Lung (tissue), 12 donors: ENCODE data around the gene SLC25A45. TPM values are rescaled to one million over a fixed set of nuclear protein-coding genes. Genes with fewer than 3 reads are reported as not detected.

Source experiments
- ATAC-seq: fragments of 200-7000 bp; cut with Tn5 transposase; one replicate; pipeline ENCODE4 v1.9.1; 2020; ENCODE audit warnings: moderate number of reproducible peaks; ENCODE audit not compliant: insufficient read depth, low FRiP score
- DNase-seq, 3 donors: peaks; one replicate each; pipeline ENCODE4 v3.0.0-alpha.2; 2013 to 2017
- H3K27ac ChIP-seq, 2 donors: one replicate each; pipeline ENCODE4 v1.5.1; 2013; ENCODE audit warnings: mild to moderate bottlenecking in 2 of 2, moderate library complexity in 2 of 2, control low read depth in 1 of 2, inconsistent platforms in 1 of 2, low read depth in 1 of 2, low read length in 1 of 2
- H3K27me3 ChIP-seq, 3 donors: one replicate each; pipeline ENCODE4 v1.5.1; 2013; ENCODE audit warnings: low read length in 2 of 3; ENCODE audit not compliant: control insufficient read depth in 3 of 3, insufficient read depth in 3 of 3
- H3K36me3 ChIP-seq, 4 donors: one replicate each; pipeline ENCODE4 v1.5.1; 2013; ENCODE audit warnings: low read length in 4 of 4, mild to moderate bottlenecking in 1 of 4, moderate library complexity in 1 of 4; ENCODE audit not compliant: control insufficient read depth in 4 of 4, insufficient read depth in 4 of 4
- H3K4me1 ChIP-seq, 5 donors: one replicate each; pipeline ENCODE4 v1.5.1; 2013; ENCODE audit warnings: low read length in 5 of 5, mild to moderate bottlenecking in 2 of 5, moderate library complexity in 1 of 5; ENCODE audit not compliant: control insufficient read depth in 5 of 5, insufficient read depth in 5 of 5
- H3K4me3 ChIP-seq: one replicate; pipeline ENCODE4 v1.5.1; 2013; ENCODE audit warnings: mild to moderate bottlenecking, control low read depth, moderate library complexity
- H3K9ac ChIP-seq, 2 donors: one replicate each; pipeline ENCODE4 v1.5.1; 2013; ENCODE audit warnings: low read length in 2 of 2, control low read depth in 1 of 2; ENCODE audit not compliant: insufficient read depth in 1 of 2
- H3K9me3 ChIP-seq, 4 donors: one replicate each; pipeline ENCODE4 v1.5.1; 2013; ENCODE audit warnings: low read length in 3 of 4, mild to moderate bottlenecking in 1 of 4, moderate library complexity in 1 of 4; ENCODE audit not compliant: control insufficient read depth in 4 of 4, insufficient read depth in 3 of 4
- WGBS, 2 donors: extraction: QIAGEN DNeasy Blood & Tissue Kit; methylation state at CpG; one replicate each; pipeline ENCODE4 v1.1.7; 2013; 5-methylcytosine and 5-hydroxymethylcytosine counted together
- polyA plus RNA-seq, 2 donors: library from polyadenylated mRNA; stranded (reverse); fragments of 200-250 nt; gene quantifications; one replicate each; pipeline ENCODE4 v1.2.1, GENCODE V29; 2013
- total RNA-seq, 2 donors: library from RNA; depleted of rRNA in 1 of 2; stranded (reverse); fragments of >200 nt in 1 of 2; gene quantifications; one replicate each; pipeline ENCODE4 v1.2.1, GENCODE V29; 2014 to 2021
- TF ChIP-seq, protein P1 (sequence below): IDR thresholded peaks from 2 replicates; pipeline ENCODE4 v1.5.1; 2012; ENCODE audit warnings: mild to moderate bottlenecking; ENCODE audit errors: control extremely low read depth, extremely low read depth
- donor health status: control.
- donor health status: control.
- donor health status: Bipolar disorder and iron deficiency.
- donor health status: healthy.
- donor health status: DM: yes; HTN: yes; CAD: no.

SLC25A45 gene
- total and polyA plus RNA-seq, 4 donors = 5.5 to 15.6 (median 8.1) TPM

DNA sequence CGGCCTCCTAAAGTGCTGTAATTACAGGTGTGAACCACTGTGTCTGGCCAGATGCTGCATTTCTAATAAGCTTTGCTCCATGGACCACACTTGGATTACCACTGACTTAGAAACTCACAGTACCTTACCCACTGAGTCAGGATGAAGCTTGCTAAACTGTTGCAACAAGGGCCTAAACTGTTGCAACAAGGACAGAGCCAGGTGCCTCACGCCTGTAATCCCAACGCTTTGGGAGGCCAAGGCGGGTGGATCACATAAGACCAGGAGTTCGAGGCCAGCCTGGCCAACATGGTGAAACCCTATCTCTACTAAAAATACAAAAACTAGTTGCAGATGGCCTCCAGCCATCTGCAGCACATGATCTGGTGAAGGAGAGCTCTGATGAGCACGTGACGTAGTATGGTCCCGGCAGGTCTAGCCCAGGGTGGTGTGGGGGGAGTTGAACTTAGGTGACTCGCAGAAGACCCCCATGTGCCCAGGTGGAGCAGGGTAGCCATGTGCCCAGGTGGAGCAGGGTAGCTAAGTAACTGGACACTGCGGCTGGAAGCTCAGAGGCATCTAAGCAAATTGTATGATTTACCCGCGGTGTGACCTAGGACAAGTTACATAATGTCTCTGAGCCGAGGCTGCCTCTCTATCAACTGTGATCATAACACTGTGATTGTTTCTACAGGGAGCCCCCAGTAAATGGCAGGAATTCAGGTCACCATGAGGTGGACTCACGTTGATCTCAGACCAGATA lies 8.4 kb downstream of the SLC25A45 start:
- H3K36me3 ChIP-seq = no peaks in the 10 kb centered on the region
- H3K9me3 ChIP-seq = no peaks in the 10 kb centered on the region
- no peak overlapping the region for H3K4me3 ChIP-seq
- WGBS, 2 donors = 87 to 88% methylated on average over 14 of the region's 14 CpGs
- no peaks in the 10 kb centered on the region for H3K27me3 ChIP-seq
- ATAC-seq = no peak
- no peak for DNase-seq
- TF ChIP-seq, protein P1, sequence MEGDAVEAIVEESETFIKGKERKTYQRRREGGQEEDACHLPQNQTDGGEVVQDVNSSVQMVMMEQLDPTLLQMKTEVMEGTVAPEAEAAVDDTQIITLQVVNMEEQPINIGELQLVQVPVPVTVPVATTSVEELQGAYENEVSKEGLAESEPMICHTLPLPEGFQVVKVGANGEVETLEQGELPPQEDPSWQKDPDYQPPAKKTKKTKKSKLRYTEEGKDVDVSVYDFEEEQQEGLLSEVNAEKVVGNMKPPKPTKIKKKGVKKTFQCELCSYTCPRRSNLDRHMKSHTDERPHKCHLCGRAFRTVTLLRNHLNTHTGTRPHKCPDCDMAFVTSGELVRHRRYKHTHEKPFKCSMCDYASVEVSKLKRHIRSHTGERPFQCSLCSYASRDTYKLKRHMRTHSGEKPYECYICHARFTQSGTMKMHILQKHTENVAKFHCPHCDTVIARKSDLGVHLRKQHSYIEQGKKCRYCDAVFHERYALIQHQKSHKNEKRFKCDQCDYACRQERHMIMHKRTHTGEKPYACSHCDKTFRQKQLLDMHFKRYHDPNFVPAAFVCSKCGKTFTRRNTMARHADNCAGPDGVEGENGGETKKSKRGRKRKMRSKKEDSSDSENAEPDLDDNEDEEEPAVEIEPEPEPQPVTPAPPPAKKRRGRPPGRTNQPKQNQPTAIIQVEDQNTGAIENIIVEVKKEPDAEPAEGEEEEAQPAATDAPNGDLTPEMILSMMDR = no peak
- peaks cover 0 to 11% (median 0%) of the 10 kb centered on the region in 5 donors for H3K4me1 ChIP-seq
- H3K27ac ChIP-seq = no peak overlapping the region
- H3K9ac ChIP-seq = no peak overlapping the region

- Histone ChIP-seq H3K4me1 (peaks cover 0 to 5% (median 0%) of the 10 kb centered on the region in 5 donors), H3K36me3 (no peaks in the 10 kb centered on the region), H3K27ac (peak overlapping the region; percentile 83 to 84), H3K27me3 (no peaks in the 10 kb centered on the region), H3K4me3 (no peak overlapping the region), H3K9ac (no peak overlapping the region), H3K9me3 (no peaks in the 10 kb centered on the region)
- TF ChIP-seq, protein P1 = no peak
- no peak for ATAC-seq
- no peak for DNase-seq
- WGBS, 2 donors = 78 to 83% methylated on average over 6 of the region's 6 CpGs
Observed at GRCh38 chr11:65370659-65371049, 11.8 kb downstream of the SLC25A45 start.

DNA sequence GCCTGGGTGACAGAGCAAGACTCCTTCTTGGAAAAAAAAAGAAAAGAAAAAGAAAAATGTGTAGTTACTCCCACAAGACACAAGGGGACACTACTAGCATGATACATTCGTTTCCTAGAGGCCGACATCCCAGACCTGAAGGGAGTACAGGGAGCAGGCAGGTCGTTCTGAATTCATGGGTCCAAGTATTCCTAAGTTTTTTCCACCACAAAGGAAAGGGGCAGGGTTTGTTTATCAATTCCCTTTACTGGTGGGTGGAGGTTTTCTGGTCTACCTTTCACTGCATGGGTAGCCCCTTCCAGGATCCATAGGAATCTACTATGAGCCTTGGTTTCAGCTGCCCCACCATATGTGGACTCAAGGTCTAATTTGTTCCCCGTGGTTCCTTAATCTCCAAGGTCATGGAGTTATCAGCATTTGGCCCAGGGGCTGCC lies 16.1 kb downstream of the SLC25A45 start:
- peak; percentile 49 to 80 (median 77) for DNase-seq
- 4 to 7% methylated on average over 4 of the region's 4 CpGs for WGBS, 2 donors
- Histone ChIP-seq H3K27me3 (no peaks in the 10 kb centered on the region), H3K27ac (peak overlapping the region in 1 of 2 donors; percentile 51), H3K36me3 (no peaks in the 10 kb centered on the region), H3K4me3 (no peak overlapping the region), H3K9me3 (no peaks in the 10 kb centered on the region), H3K9ac (no peak overlapping the region), H3K4me1 (peaks cover 0 to 5% (median 0%) of the 10 kb centered on the region in 5 donors)
- TF ChIP-seq, protein P1 = peak; percentile 85
- peak; percentile 83 for ATAC-seq
